KOPT-K1 (cell line): ENCODE measurements around the gene GMEB2.
A peak's percentile ranks its signal among the peaks of the same experiment; 100 is the strongest.

ENCODE experiments used
- H3K27ac ChIP-seq: fragments of 200-600 bp; sonication (generic); 2 replicates; pipeline ENCODE4 v1.5.1; 2016; ENCODE audit warnings: antibody characterized with exemption, mild to moderate bottlenecking, low read depth, low read length; ENCODE audit not compliant: poor library complexity, severe bottlenecking
- H3K36me3 ChIP-seq: fragments of 200-600 bp; sonication (generic); 2 replicates; pipeline ENCODE4 v1.5.1; 2017; ENCODE audit warnings: antibody characterized with exemption, mild to moderate bottlenecking, low read length, moderate library complexity; ENCODE audit not compliant: insufficient read depth
- H3K9me3 ChIP-seq: fragments of 200-600 bp; sonication (generic); 2 replicates; pipeline ENCODE4 v1.5.1; 2017; ENCODE audit warnings: antibody characterized with exemption, low read length, mild to moderate bottlenecking; ENCODE audit not compliant: insufficient read depth, poor library complexity, severe bottlenecking

Gene GMEB2

DNA sequence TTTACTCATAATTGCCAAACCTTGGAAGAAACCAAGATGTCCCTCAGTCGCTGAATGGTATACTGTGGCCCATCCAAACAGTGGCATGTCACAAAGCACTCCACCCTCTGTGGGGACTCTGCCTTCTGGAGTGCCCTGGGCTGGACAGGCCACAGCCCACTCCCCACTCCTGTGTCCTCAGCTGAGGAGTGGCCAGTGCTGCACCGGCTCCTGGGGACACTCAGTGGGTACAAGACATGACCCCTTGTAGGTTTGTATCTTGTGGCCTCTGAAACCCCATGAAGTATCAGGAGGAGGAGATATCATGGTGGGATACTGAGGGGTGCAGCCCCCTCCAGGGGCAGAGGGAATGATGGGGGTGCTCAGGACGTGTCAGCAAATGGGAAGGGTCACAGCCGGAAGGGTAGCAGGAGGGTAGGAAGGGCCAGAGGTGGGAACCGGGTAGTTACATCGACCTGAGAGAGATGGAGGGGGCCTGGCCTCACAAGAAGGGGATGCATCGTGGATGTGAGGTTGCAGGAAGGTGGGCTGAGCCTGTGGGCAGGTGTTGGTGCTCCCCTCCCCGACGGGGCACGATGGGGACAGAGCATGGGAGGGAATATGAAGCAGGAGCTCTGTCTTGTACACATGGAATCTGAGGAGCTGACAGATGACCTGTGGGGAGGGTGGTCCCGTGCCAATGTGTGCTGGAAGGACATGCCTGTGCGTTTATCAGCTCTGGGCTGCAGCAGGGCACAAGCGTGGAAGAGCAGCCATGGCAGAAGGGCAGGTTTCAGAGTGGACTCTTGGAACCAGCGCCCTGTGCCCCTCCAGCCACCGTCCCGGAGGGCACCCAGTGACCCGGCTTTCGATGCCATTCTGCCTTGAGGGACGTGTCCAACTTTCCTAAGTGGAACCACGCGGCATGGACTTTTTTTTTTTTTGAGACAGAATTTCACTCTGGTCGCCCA is 41.0 kb downstream of the GMEB2 start:
- peaks cover 20% of the 10 kb centered on the region for H3K36me3 ChIP-seq
- no peaks in the 10 kb centered on the region for H3K9me3 ChIP-seq
- no peak overlapping the region for H3K27ac ChIP-seq

DNA sequence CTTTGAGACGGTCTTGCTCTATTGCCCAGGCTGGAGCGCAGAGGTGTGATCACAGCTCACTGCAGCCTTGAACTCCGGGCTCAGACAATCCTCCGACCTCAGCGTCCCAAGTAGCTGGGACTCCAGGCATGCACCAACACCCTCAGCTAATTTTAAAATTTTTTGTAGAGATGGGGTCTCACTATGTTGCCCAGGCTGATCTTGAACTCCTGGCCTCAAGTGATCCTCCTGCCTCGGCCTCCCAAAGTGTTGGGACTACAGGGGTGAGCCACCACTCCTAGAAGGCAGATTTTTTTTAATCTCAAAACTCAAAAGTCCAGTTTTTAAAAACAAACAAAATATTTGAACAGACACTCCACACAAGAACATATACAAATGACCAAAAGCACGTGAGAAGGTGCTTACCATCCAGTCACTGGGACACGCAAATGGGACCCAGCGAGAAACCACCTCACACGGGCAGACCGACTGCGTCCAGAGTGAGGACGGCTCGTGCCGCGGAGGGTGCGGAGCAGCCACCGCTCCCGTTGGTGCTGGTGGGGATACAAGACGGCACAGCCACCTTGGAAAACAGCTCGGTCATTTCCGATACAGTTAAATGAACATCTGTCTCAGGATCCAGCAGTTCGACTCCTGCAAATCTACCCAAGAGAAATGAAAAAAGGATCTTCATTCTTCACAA is 44.4 kb downstream of the GMEB2 start:
- Histone ChIP-seq H3K27ac (no peak overlapping the region), H3K36me3 (no peaks in the 10 kb centered on the region), H3K9me3 (no peaks in the 10 kb centered on the region)

DNA sequence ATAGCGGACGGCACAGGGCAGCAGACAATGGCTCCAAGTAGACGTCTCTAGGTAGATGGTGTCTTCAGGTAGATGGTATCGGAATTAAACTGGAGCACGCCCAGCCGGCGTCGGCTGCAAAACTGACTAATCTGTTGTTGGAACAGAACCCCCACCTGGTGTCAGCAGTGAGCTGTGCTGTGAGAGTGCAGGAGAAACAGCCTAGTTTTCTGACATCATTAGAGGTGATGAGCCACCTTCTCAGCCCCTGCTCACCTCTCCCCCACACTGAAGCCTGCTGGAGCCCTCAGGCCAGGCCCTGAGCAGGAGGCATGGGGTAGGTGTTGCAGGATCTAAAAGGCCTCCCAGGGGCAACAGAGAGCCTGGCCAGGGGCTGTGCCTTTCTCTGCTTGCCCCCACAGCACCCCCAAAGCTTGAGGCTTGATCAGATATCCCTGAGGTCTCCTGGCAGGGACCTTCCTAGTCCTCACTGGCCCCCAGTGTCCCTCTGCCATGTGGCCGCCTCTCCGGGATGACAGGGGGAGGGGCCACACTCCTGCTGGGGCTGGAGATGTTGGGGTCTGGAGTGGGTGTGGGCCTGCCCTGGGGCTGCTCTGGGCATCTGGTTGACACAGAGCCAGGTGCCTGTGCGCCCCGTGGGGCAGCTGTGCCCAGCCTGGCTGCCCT is 46.0 kb downstream of the GMEB2 start:
- no peaks in the 10 kb centered on the region for H3K36me3 ChIP-seq
- H3K9me3 ChIP-seq = no peaks in the 10 kb centered on the region
- H3K27ac ChIP-seq = no peak overlapping the region

DNA sequence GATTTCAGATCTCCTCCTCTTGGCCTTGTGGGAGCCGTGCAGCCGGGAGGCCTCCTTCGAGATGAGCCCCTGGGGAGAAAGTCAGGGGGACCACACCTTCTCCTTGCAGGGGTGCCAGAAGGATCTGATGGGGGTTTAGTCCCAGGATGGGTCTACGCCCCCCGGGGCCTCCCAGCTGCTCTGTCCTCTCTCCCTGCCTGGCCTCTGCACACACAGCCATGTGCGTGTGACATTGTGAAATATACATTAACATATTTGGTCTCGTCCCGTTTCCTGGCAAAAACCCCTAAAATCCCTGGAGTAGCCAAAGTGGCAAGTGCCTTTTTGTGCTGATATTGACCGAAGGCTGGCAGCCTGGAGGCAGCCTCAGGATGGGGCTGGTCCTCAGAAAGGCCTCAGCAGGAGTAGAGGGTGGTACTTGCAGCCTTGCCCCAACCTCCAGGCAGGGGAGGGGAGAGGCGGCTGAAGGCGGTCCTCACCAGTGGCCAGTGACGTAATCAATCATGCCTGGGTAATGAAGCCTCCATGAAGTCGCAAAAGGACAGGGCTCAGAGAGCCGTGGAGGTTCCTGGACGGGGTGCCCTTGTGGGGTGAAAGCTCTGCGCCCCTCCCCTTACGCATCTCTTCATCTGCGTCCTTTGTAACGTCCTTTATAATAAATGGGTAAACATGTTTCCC is 47.7 kb downstream of the GMEB2 start:
- Histone ChIP-seq H3K36me3 (no peaks in the 10 kb centered on the region), H3K27ac (no peak overlapping the region), H3K9me3 (no peaks in the 10 kb centered on the region)

DNA sequence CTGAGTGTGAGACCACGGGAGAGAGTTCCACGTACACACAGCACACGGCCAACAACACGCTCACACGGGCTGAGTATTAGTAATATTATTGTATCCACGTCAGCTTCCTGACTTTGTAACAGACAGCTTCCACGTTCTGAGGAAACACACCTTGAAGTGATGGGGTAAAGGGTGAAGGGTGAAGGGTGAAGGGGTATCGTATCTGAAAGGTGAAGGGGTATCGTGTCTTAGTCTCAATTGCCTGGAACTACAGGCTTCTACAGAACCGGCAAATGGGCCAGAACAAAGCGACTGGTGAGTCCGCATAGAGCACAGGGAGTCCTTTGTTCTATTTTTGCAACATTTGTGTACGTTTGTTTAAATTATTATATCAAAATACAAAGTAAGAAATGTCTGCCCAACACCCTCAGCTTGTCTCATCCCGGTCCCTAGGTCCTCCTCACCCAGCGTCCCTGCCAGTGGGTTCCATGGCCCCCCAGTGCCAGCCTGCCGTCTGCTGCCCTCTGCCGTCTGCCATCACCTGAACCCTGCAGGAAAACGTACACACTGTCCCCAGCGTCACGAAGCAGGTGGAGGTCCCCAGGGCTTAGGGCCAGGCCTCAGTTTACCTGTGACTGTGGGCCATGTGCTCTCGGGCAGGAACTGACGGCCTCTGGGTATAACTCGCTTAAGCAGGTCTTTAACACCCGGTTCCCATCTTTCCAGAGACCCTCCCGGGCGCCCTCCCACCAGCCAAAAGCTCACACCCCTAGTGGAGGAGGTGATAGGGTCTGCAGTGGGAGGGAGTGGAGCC is 48.5 kb downstream of the GMEB2 start:
- H3K36me3 ChIP-seq = no peaks in the 10 kb centered on the region
- no peaks in the 10 kb centered on the region for H3K9me3 ChIP-seq
- no peak overlapping the region for H3K27ac ChIP-seq

DNA sequence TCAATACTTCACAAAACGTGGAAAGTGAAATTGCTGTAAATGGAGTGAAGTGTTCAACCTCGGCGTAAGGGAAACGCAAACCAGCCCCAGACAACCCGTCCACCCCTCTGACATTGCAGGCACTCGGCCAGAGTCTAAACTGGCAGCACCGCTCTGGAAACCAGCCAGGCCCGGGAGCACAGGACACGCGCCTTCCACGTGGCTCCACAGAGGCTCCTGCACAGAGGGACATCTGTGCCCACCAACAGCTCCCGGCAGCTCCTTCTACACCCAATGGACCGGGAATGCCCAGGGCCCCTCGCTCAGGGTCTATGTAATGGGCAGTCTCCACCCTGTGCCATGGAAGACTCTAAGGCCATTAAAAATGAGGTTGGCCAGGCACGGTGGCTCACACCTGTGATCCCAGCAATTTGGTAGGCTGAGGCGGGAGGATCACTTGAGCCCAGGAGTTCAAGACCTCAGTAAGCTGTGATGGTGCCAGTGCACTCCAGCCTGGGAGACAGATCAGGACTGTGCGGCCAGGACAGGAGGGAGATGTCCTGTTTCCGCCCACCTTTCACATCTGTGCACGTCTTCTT is 49.5 kb downstream of the GMEB2 start:
- Histone ChIP-seq H3K9me3 (no peaks in the 10 kb centered on the region), H3K36me3 (no peaks in the 10 kb centered on the region), H3K27ac (no peak overlapping the region)

DNA sequence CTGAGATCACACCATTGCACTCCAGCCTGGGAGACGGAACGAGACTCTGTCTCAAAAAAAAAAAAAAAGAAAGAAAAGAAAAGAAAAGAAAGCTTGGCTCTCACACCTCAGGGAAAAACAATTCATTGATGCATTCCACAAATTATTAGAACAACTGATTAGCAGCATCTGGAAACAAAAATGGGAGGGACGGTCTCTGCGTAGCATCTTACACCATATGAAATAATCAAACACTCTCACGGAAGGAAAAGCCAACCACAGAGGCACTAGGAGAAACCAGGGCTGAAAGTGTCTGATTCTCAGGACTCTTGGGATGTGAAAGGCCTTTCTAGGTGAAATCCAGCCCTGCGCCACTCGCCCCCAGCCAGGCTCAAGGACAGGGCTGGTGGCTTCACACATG is 50.6 kb downstream of the GMEB2 start:
- H3K36me3 ChIP-seq = no peaks in the 10 kb centered on the region
- no peak overlapping the region for H3K27ac ChIP-seq
- H3K9me3 ChIP-seq = no peaks in the 10 kb centered on the region

DNA sequence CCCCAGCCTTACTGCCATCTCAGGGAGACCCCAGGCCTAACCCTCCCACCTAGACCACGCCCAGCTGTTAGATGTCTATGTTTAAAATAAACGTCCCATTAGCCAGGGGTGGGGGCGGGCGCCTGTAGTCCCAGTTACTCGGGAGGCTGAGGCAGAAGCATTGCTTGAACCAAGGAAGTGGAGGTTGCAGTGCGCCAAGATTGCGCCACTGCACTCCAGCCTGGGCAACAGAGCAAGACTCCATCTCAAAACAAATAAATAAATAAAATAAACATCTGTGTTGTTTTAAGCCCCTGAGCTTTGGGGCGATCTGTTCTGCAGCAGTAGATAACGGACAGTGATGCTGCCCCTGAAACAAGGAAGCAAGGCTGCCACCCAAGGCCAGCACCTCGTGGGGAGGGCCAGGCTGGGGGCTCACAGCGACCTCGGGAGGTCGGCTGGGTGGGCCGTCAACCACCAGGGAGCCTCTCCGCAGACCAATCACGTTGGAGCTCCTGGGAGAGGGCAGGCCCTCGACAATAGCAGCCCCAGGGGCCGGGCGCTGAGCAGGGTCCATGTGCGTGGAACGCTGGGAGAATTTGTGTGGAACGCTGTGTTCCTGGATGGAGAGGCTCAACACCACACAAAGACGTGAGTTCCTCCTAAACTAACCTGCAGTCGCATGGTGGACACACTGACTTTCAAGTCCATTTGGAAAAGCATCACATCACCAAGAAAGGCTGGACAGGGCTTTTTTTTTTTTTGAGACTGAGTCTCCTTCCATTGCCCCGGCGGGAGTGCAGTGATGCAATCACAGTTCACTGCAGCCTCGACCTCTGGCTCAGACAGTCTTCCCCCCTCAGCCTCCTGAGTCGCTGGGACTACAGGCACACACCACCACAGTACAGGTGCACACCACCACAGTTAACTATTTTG is 51.8 kb downstream of the GMEB2 start:
- Histone ChIP-seq H3K36me3 (no peaks in the 10 kb centered on the region), H3K27ac (no peak overlapping the region), H3K9me3 (no peaks in the 10 kb centered on the region)

DNA sequence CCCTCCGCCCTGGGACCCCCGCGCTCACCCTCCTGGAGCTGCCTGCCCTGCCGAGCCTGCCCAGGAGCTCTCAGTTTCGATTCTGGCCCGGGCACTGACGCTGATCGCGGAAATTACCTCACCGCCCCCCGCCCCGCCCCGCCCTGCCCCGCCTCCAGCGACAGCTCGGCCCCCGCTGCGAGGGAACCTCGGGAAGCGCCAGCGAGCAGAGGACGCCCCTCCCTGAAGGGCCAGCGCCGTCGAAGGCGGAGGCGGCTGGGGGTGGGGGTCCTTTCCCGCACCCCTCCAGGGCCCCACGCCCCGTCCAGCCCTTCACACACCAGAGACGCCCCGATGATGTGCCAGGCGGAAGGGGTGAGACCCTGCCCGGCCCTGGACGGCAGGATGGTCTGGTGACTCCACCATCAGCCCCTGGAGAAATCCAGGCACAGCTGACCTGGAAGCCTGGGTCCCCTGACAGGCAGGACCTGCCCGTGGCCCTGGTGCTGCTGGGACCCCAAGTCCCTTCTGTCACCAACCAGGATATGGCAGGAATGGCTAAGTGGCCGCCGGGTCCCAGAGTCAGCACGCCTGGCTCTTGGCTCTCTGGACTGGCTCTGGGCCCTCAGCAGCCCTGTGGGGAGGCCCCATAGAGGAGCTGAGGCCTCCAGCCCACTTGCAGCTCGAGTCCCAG is 52.6 kb downstream of the GMEB2 start, which contains the start of gene HELZ2:
Gene HELZ2 (minus strand): TSS at position 84 of the 673 bp plus-strand sequence. CDS start 1,854 bp downstream, outside the sequence.
- H3K36me3 ChIP-seq = no peaks in the 10 kb centered on the region
- H3K27ac ChIP-seq = peak within 1 kb of the TSS; percentile 29
- no peaks in the 10 kb centered on the region for H3K9me3 ChIP-seq

DNA sequence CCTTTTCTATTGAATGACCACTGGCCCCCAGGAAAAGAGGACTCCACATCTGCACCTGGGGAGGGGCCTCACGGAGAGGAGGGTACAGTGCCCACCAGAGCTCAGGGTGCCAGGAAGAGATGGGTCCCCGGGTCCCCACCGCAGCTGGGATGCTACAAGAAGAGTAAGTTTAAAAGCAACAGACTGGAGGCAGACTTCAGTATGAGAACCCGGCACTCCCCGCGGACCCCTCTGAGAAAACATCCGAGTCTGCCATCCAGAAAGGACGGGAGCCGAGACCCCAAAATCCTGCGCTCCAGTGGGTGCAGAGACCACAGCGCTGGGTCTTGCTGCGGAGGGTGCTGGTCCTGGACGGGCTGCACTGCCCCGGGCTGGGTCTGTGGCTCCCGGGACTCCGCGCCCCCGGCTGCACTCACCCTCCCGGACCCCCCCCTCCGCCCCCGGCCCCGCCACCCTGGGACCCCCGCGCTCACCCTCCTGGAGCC is 53.2 kb downstream of the GMEB2 start:
- Histone ChIP-seq H3K27ac (peak overlapping the region; percentile 29), H3K36me3 (no peaks in the 10 kb centered on the region), H3K9me3 (no peaks in the 10 kb centered on the region)

DNA sequence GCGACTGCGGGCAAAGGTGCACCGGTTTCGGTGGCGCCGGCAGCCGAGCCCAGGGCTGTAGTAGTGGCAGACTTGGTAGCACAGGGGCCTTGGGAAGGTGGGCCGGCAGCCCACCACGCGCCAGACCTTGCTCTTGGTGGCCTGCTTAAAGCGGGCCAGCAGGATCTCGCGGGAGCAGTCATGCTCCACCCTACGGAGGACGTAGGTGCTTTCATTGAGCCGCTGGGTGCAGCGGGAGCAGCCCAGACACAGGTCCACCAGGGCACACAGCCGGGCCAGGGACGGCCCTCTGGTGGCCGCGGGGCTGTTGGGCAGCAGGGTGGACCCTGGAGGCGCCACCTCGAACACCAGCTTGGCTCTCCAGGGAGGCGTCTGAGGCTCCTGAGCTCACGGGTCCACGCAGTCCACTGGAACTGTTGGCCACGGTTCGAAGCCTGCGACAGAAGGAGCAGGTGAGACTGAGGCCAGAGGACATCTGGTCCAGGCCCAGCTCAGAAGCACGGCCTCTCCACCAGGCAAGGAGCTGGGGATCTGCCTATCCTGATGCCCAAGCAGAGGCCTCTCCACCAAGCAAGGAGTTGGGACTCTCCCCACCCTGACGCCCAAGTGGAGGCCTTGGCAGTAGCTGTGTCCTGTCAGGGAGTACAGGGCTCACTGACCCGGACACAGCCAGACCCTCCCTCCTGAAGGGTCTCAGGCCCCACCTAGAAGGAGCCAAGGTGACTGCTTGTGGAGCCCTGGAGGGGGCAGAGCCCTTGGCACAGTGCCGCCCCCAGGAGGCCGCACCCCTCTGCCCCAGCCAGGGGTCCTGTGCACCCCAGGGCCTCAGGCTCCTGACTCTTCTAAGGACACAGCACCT is 53.9 kb downstream of the GMEB2 start:
- H3K9me3 ChIP-seq = no peaks in the 10 kb centered on the region
- no peaks in the 10 kb centered on the region for H3K36me3 ChIP-seq
- H3K27ac ChIP-seq = peak overlapping the region; percentile 29
